ENCODE data around the gene ME3. TPM values are rescaled to one million over a fixed set of nuclear protein-coding genes. Genes with fewer than 3 reads are reported as not detected.

Gene ME3
- total RNA-seq, 1 experiment from 2014 or later: 35.3 TPM

GRCh38 chr11:86595955-86596354 lies 76.5 kb downstream of the ME3 start:
- H3K9me3 ChIP-seq (ENCODE audit: control insufficient read depth, insufficient read depth, low read depth, low read length): no peaks in the 10 kb centered on the region; the same call in 1 of the 2 replicates
- no peak for ATAC-seq
- no peak for TF ChIP-seq SIN3A (IDR thresholded peaks at IDR 0.05; ENCODE audit: borderline replicate concordance, insufficient read depth, low read depth, low read length)
- no peak for TF ChIP-seq REST (IDR thresholded peaks at IDR 0.05; ENCODE audit: insufficient read depth in 1 of 2, low read depth in 2 of 2, low read length in 1 of 2)
- TF ChIP-seq TCF7L2 (IDR thresholded peaks at IDR 0.05; ENCODE audit: low read depth, low read length): no peak
- TF ChIP-seq POLR2AphosphoS5 (IDR thresholded peaks at IDR 0.05; ENCODE audit: low read depth, low read length): no peak
- no peak for TF ChIP-seq CTCF (IDR thresholded peaks at IDR 0.05)
- no TSS peak for BruUV-seq (replicated peaks)
- H3K4me3 ChIP-seq (ENCODE audit: low read depth in 2 of 2, low read length in 2 of 2): no peak overlapping the region
- ChIA-PET POLR2A (interaction anchor here (0.6 kb wide), 1 partner anchor 63 kb away, joined by 4 read pairs; no protein-coding TSS in a partner anchor), CTCF (no interaction called here)
- intact Hi-C loops (cut with micrococcal nuclease; ENCODE audit: unreplicated experiment): no loop called here
- in situ Hi-C loops (cut with HindIII; ENCODE audit: low pct_unique_long_range_greater_than_20kb, low sequenced_read_pairs): no loop called here
- peak overlapping the region; percentile 72 for H3K27ac ChIP-seq (ENCODE audit: low read length)
- no peaks in the 10 kb centered on the region for H3K36me3 ChIP-seq (ENCODE audit: control insufficient read depth, insufficient read depth, low read length)
- H3K4me1 ChIP-seq (ENCODE audit: control insufficient read depth, insufficient read depth, low read length): peaks cover 30% of the 10 kb centered on the region
- no peak for DNase-seq (ENCODE audit: low read depth, low spot score)
- no peaks in the 10 kb centered on the region for H3K27me3 ChIP-seq (ENCODE audit: control insufficient read depth, insufficient read depth, low read length)

- BruUV-seq (replicated peaks): no TSS peak
- no peaks in the 10 kb centered on the region; the same call in 1 of the 2 replicates for H3K9me3 ChIP-seq (ENCODE audit: control insufficient read depth, insufficient read depth, low read depth, low read length)
- DNase-seq (ENCODE audit: low read depth, low spot score): no peak
- CTCF ChIA-PET: no interaction called here
- no peak for ATAC-seq
- H3K4me3 ChIP-seq (ENCODE audit: low read depth in 2 of 2, low read length in 2 of 2): no peak overlapping the region
- no peaks in the 10 kb centered on the region for H3K36me3 ChIP-seq (ENCODE audit: control insufficient read depth, insufficient read depth, low read length)
- no peaks in the 10 kb centered on the region for H3K27me3 ChIP-seq (ENCODE audit: control insufficient read depth, insufficient read depth, low read length)
- H3K27ac ChIP-seq (ENCODE audit: low read length): peak overlapping the region; percentile 72
- peaks cover 30% of the 10 kb centered on the region for H3K4me1 ChIP-seq (ENCODE audit: control insufficient read depth, insufficient read depth, low read length)
- in situ Hi-C loops (cut with HindIII; ENCODE audit: low pct_unique_long_range_greater_than_20kb, low sequenced_read_pairs) (no loop called here), intact Hi-C loops (cut with micrococcal nuclease; ENCODE audit: unreplicated experiment) (no loop called here)
- POLR2A ChIA-PET: interaction anchor here (0.6 kb wide), 1 partner anchor 62 kb away, joined by 4 read pairs; no protein-coding TSS in a partner anchor
- TF ChIP-seq TCF7L2 (IDR thresholded peaks at IDR 0.05; ENCODE audit: low read depth, low read length): no peak
- no peak for TF ChIP-seq CTCF (IDR thresholded peaks at IDR 0.05)
- no peak for TF ChIP-seq POLR2AphosphoS5 (IDR thresholded peaks at IDR 0.05; ENCODE audit: low read depth, low read length)
- TF ChIP-seq REST (IDR thresholded peaks at IDR 0.05; ENCODE audit: insufficient read depth in 1 of 2, low read depth in 2 of 2, low read length in 1 of 2): no peak
- TF ChIP-seq SIN3A (IDR thresholded peaks at IDR 0.05; ENCODE audit: borderline replicate concordance, insufficient read depth, low read depth, low read length): no peak
These were observed 77.0 kb downstream of the ME3 start for GRCh38 chr11:86595451-86595850.
